Measurements from ENCODE around the gene CAMK2D.

GRCh38 chr4:113446019-113446418, 315.5 kb downstream of the CAMK2D start:
- TF ChIP-seq HNF4A (conservative IDR thresholded peaks at IDR 0.05) (no peak), SP1 (IDR thresholded peaks at IDR 0.05) (no peak), RAD21 (IDR thresholded peaks at IDR 0.05) (no peak), TAF1 (conservative IDR thresholded peaks at IDR 0.05) (no peak), YY1 (IDR thresholded peaks at IDR 0.05) (no peak), GABPA (IDR thresholded peaks at IDR 0.05 in 1 of 2, conservative IDR thresholded peaks at IDR 0.05 in 1 of 2) (no peak), JUND (IDR thresholded peaks at IDR 0.05) (no peak)
- TF ChIP-seq, protein P1, sequence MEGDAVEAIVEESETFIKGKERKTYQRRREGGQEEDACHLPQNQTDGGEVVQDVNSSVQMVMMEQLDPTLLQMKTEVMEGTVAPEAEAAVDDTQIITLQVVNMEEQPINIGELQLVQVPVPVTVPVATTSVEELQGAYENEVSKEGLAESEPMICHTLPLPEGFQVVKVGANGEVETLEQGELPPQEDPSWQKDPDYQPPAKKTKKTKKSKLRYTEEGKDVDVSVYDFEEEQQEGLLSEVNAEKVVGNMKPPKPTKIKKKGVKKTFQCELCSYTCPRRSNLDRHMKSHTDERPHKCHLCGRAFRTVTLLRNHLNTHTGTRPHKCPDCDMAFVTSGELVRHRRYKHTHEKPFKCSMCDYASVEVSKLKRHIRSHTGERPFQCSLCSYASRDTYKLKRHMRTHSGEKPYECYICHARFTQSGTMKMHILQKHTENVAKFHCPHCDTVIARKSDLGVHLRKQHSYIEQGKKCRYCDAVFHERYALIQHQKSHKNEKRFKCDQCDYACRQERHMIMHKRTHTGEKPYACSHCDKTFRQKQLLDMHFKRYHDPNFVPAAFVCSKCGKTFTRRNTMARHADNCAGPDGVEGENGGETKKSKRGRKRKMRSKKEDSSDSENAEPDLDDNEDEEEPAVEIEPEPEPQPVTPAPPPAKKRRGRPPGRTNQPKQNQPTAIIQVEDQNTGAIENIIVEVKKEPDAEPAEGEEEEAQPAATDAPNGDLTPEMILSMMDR (IDR thresholded peaks at IDR 0.05; ENCODE audit: low read depth, low read length, missing input control) = no peak
- TF ChIP-seq, protein P2, sequence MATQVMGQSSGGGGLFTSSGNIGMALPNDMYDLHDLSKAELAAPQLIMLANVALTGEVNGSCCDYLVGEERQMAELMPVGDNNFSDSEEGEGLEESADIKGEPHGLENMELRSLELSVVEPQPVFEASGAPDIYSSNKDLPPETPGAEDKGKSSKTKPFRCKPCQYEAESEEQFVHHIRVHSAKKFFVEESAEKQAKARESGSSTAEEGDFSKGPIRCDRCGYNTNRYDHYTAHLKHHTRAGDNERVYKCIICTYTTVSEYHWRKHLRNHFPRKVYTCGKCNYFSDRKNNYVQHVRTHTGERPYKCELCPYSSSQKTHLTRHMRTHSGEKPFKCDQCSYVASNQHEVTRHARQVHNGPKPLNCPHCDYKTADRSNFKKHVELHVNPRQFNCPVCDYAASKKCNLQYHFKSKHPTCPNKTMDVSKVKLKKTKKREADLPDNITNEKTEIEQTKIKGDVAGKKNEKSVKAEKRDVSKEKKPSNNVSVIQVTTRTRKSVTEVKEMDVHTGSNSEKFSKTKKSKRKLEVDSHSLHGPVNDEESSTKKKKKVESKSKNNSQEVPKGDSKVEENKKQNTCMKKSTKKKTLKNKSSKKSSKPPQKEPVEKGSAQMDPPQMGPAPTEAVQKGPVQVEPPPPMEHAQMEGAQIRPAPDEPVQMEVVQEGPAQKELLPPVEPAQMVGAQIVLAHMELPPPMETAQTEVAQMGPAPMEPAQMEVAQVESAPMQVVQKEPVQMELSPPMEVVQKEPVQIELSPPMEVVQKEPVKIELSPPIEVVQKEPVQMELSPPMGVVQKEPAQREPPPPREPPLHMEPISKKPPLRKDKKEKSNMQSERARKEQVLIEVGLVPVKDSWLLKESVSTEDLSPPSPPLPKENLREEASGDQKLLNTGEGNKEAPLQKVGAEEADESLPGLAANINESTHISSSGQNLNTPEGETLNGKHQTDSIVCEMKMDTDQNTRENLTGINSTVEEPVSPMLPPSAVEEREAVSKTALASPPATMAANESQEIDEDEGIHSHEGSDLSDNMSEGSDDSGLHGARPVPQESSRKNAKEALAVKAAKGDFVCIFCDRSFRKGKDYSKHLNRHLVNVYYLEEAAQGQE (IDR thresholded peaks at IDR 0.05) = no peak
- TF ChIP-seq, protein P3, sequence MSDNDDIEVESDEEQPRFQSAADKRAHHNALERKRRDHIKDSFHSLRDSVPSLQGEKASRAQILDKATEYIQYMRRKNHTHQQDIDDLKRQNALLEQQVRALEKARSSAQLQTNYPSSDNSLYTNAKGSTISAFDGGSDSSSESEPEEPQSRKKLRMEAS (IDR thresholded peaks at IDR 0.05) = no peak
